GM06990 (cell line): ENCODE results near the gene SCN1A.

ENCODE experiments used
- DNase-seq: peaks from one replicate; pipeline ENCODE4 v3.0.0-alpha.2; 2011; ENCODE audit not compliant: insufficient read length; ENCODE audit errors: extremely low read depth
- H3K27me3 ChIP-seq: replicated peaks from 2 replicates; pipeline ENCODE4 v1.6.0; 2011; ENCODE audit warnings: low read length; ENCODE audit not compliant: control insufficient read depth, insufficient read depth
- H3K36me3 ChIP-seq: 2 replicates; pipeline ENCODE4 v1.5.1; 2011; ENCODE audit warnings: low read length; ENCODE audit not compliant: control insufficient read depth, insufficient read depth
- H3K4me3 ChIP-seq: replicated peaks from 2 replicates; pipeline ENCODE4 v1.5.1; 2011; ENCODE audit warnings: low read depth, mild to moderate bottlenecking, control low read depth, low read length
- CTCF ChIP-seq: IDR thresholded peaks from 2 replicates; pipeline ENCODE4 v1.5.1; 2011; ENCODE audit warnings: low read length, control low read depth, mild to moderate bottlenecking, inconsistent platforms; ENCODE audit not compliant: insufficient read depth, poor library complexity, severe bottlenecking

The SCN1A gene

DNA sequence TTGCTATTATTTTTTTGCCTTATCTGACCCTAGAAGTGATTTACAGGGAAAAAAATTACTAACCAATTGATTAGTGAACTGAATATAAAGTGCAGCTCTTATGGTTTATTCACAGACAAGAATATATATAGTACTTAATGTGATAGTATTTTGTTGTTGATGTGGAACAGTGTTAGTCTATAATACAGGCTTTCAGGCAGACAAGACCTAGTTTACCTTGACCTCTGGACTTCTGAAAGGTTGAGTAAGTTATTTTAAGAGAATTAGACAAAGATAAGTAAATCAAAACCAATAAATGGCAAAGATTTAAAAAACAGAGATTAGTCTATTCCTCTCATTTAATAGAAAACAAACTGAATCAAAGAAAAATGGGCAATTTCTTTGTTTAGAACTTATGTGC lies 46.0 kb downstream of the SCN1A start:
- no peaks in the 10 kb centered on the region for H3K27me3 ChIP-seq
- TF ChIP-seq CTCF = no peak
- H3K4me3 ChIP-seq = no peak overlapping the region
- no peaks in the 10 kb centered on the region for H3K36me3 ChIP-seq
- no peak for DNase-seq

- no peak for TF ChIP-seq CTCF
- H3K36me3 ChIP-seq = no peaks in the 10 kb centered on the region
- H3K27me3 ChIP-seq = no peaks in the 10 kb centered on the region
- H3K4me3 ChIP-seq = no peak overlapping the region
- no peak for DNase-seq
These were observed 46.6 kb downstream of the SCN1A start for GRCh38 chr2:166081131-166081632.

- TF ChIP-seq CTCF = no peak
- no peak overlapping the region for H3K4me3 ChIP-seq
- DNase-seq = no peak
- H3K36me3 ChIP-seq = no peaks in the 10 kb centered on the region
- H3K27me3 ChIP-seq = no peaks in the 10 kb centered on the region
These were observed 53.4 kb downstream of the SCN1A start for GRCh38 chr2:166074430-166074829.

- DNase-seq = no peak
- Histone ChIP-seq H3K36me3 (no peaks in the 10 kb centered on the region), H3K4me3 (no peak overlapping the region), H3K27me3 (no peaks in the 10 kb centered on the region)
- TF ChIP-seq CTCF = no peak
These were observed 53.8 kb downstream of the SCN1A start for GRCh38 chr2:166074011-166074410.

DNA sequence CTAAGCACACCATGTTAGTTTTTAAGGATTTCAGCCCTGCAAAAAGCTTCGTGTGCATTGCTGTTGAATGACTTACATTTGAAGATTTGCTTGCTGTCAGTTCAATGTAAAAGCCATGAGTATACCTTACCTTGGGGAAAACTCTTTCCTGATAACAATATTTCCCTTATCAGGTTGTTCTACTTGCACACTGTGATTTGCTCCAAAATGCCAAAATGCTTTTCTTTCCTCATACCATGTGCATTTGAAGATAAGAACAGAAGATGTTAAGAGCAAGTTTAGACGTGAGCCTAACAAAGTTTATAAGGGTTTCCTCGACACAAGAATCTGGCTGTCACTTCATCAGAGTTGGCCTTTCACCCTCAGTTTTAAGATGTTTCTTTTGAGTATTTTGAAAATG lies 57.6 kb downstream of the SCN1A start:
- H3K27me3 ChIP-seq = no peaks in the 10 kb centered on the region
- TF ChIP-seq CTCF = no peak
- H3K4me3 ChIP-seq = no peak overlapping the region
- H3K36me3 ChIP-seq = no peaks in the 10 kb centered on the region
- DNase-seq = no peak

DNA sequence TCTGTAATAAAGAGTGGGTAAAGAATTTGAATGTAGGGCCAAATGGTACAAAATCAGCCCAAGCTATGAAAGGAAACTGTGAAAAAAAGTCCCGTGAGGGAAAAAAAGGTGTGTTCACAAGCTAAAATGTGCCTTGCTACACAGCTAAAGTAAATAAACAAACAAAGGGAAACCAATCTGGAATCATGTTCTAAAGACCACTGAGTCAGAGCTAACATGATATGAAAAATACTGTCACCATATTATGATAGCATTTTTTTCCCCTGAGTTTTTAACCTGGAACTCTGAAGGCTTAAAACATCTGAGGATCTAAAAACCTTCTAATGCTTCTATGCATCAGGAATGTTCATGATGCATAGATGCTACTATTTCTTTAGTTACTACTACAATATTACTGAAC lies 58.8 kb downstream of the SCN1A start:
- Histone ChIP-seq H3K4me3 (no peak overlapping the region), H3K36me3 (no peaks in the 10 kb centered on the region), H3K27me3 (no peaks in the 10 kb centered on the region)
- no peak for DNase-seq
- TF ChIP-seq CTCF = no peak
